LNCAP (cell line): Measurements from ENCODE around the gene PCIF1.

ENCODE experiments used
- TF ChIP-seq, protein P1 (sequence below): fragments of 450-650 bp; IDR thresholded peaks from 2 replicates; pipeline ENCODE4 v1.5.1; 2017; ENCODE audit warnings: mild to moderate bottlenecking

PCIF1 gene

GRCh38 chr20:45909336-45909808, 25.1 kb upstream of the PCIF1 start:
- TF ChIP-seq, protein P1, sequence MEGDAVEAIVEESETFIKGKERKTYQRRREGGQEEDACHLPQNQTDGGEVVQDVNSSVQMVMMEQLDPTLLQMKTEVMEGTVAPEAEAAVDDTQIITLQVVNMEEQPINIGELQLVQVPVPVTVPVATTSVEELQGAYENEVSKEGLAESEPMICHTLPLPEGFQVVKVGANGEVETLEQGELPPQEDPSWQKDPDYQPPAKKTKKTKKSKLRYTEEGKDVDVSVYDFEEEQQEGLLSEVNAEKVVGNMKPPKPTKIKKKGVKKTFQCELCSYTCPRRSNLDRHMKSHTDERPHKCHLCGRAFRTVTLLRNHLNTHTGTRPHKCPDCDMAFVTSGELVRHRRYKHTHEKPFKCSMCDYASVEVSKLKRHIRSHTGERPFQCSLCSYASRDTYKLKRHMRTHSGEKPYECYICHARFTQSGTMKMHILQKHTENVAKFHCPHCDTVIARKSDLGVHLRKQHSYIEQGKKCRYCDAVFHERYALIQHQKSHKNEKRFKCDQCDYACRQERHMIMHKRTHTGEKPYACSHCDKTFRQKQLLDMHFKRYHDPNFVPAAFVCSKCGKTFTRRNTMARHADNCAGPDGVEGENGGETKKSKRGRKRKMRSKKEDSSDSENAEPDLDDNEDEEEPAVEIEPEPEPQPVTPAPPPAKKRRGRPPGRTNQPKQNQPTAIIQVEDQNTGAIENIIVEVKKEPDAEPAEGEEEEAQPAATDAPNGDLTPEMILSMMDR: no peak

GRCh38 chr20:45909817-45910669, 24.4 kb upstream of the PCIF1 start:
- TF ChIP-seq, protein P1: no peak

GRCh38 chr20:45910670-45911485, 23.6 kb upstream of the PCIF1 start:
- TF ChIP-seq, protein P1: no peak

DNA sequence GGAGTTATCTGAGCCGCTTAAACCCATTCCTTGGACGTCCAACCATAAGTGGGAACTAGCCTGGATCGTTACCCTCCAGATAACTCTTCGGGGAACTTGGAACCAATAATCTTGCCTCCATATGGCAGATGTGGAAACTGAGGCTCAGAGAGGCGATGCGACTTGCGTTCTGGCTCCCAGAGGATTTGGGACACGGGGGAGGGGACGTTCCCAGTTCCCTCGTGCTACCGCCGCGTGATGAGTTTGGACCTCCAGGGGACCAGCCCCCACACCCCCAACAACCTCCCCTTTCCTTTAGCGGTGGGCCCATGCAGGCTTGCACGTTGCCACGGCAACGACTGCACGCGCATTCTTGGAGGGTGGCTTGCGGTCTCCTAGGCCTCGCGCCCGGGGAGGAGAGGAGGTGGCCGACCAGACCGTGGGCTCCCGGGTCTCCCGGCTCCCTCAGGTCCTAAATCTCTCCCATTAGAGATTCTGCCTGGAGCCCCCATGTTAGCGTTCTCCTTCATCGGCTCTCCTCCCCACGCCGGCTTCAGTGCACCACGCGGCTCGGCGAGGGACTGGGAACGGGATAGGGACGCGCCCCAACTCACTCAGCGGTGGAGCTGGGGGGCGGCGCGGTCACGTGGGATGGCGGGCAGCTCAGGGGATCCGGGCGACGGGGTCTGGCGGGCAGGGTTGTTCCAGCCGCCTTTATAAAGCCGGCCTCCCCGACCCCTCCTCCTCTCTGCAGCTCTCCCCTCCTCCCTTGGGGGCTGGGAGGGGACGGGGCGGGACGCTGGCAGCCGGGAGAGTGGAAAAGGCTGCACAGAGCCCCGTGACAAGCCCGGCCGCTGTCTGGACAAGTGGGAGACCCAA, 22.8 kb upstream of the PCIF1 start, which contains the start of gene PLTP:
Gene PLTP (minus strand): TSS at position 670 of the 858 bp plus-strand sequence. CDS start 703 bp downstream, outside the sequence.
- TF ChIP-seq, protein P1: no peak

GRCh38 chr20:45912344-45912682, 22.2 kb upstream of the PCIF1 start:
- TF ChIP-seq, protein P1: no peak

DNA sequence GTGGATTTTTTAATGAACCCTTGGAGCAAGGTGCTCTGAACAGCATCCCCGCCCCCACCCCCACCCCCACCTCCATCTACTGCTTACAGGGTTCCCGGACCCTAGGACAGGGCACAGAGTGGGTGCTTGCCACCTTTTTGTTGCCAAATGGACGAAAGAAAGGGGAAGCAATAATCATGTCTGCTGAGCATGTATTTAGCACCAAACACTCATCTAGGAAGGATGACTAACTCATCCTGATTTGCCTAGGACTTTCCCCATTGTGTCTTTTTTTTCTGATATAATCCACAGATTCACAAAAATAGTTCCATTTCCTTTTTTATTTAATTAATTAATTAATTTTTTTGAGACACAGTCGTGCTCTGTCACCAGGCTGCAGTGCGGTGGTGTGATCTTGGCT, 21.4 kb upstream of the PCIF1 start:
- TF ChIP-seq, protein P1: no peak

GRCh38 chr20:45917790-45918141, 16.7 kb upstream of the PCIF1 start:
- TF ChIP-seq, protein P1: no peak
